AG20443 (cell line): Measurements from ENCODE around the gene ADAMTSL1.

Source experiments
- DNase-seq: peaks from one replicate; pipeline ENCODE4 v3.0.0; 2012; ENCODE audit warnings: low spot score, mixed read lengths

Gene ADAMTSL1

GRCh38 chr9:18501949-18502348 lies 28.0 kb downstream of the ADAMTSL1 start:
- DNase-seq, result no peak

GRCh38 chr9:18502546-18502945 lies 28.6 kb downstream of the ADAMTSL1 start:
- DNase-seq, result peak; percentile 25

GRCh38 chr9:18504707-18505106 lies 30.8 kb downstream of the ADAMTSL1 start:
- DNase-seq, result no peak

- DNase-seq, result no peak
These were observed 33.2 kb downstream of the ADAMTSL1 start for GRCh38 chr9:18507151-18507550.

GRCh38 chr9:18516514-18516913 lies 42.6 kb downstream of the ADAMTSL1 start:
- no peak for DNase-seq

- no peak for DNase-seq
These were observed 43.0 kb downstream of the ADAMTSL1 start for GRCh38 chr9:18516965-18517364.

GRCh38 chr9:18520416-18521047 lies 46.6 kb downstream of the ADAMTSL1 start:
- no peak for DNase-seq

- no peak for DNase-seq
These were observed 52.7 kb downstream of the ADAMTSL1 start for GRCh38 chr9:18526685-18527084.

GRCh38 chr9:18531136-18532065 lies 57.4 kb downstream of the ADAMTSL1 start:
- DNase-seq, result no peak

- DNase-seq, result no peak
These were observed 60.7 kb downstream of the ADAMTSL1 start for GRCh38 chr9:18534611-18535010.

- DNase-seq, result no peak
These were observed 62.6 kb downstream of the ADAMTSL1 start for GRCh38 chr9:18536554-18536953.

GRCh38 chr9:18539203-18539693 lies 65.3 kb downstream of the ADAMTSL1 start:
- DNase-seq, result no peak

- peak; percentile 40 for DNase-seq
These were observed 69.0 kb downstream of the ADAMTSL1 start for GRCh38 chr9:18542837-18543405.

- DNase-seq, result peak; percentile 66
These were observed 69.6 kb downstream of the ADAMTSL1 start for GRCh38 chr9:18543406-18544192.

- DNase-seq, result no peak
These were observed 70.5 kb downstream of the ADAMTSL1 start for GRCh38 chr9:18544456-18544855.

- DNase-seq, result no peak
These were observed 71.8 kb downstream of the ADAMTSL1 start for GRCh38 chr9:18545636-18546360.

- no peak for DNase-seq
These were observed 74.5 kb downstream of the ADAMTSL1 start for GRCh38 chr9:18548456-18548855.

GRCh38 chr9:18549772-18550171 lies 75.8 kb downstream of the ADAMTSL1 start:
- DNase-seq, result no peak

- no peak for DNase-seq
These were observed 76.3 kb downstream of the ADAMTSL1 start for GRCh38 chr9:18550286-18550685.

GRCh38 chr9:18554244-18554643 lies 80.3 kb downstream of the ADAMTSL1 start:
- no peak for DNase-seq
